HepG2 (cell line): ENCODE results near the gene COA3. TPM values are rescaled to one million over a fixed set of nuclear protein-coding genes. Genes with fewer than 3 reads are reported as not detected.

Experiments used
- ASH2L ChIP-seq: fragments of 300-600, 200-600 bp; sonication (generic); IDR thresholded peaks from 2 replicates; pipeline ENCODE4 v1.7.0; 2017; ENCODE audit warnings: low read depth, mild to moderate bottlenecking, moderate library complexity, mixed read lengths, low read length; ENCODE audit not compliant: insufficient read length
- CCAR2 ChIP-seq: fragments of 200-400 bp; formaldehyde crosslinking; optimal IDR thresholded peaks from 2 replicates; pipeline ENCODE3; 2018; ENCODE audit warnings: low read depth, mild to moderate bottlenecking, low read length, moderate library complexity
- EEA1 ChIP-seq: sonication (generic); formaldehyde crosslinking; IDR thresholded peaks from 2 replicates; pipeline ENCODE4 v1.5.1; 2020; ENCODE audit warnings: mild to moderate bottlenecking, missing genetic modification reagents, borderline replicate concordance
- KDM1A ChIP-seq: IDR thresholded peaks from 2 replicates; pipeline ENCODE4 v1.6.1; 2016; ENCODE audit warnings: missing compliant biosample characterization
- KLF13 ChIP-seq: sonication (generic); formaldehyde crosslinking; IDR thresholded peaks from 2 replicates; pipeline ENCODE4 v1.4.0; 2020; ENCODE audit warnings: mild to moderate bottlenecking, missing genetic modification reagents
- MEIS2 ChIP-seq: sonication (generic); formaldehyde crosslinking; IDR thresholded peaks from 2 replicates; pipeline ENCODE4 v1.9.0; 2021; ENCODE audit warnings: mild to moderate bottlenecking, missing genetic modification reagents
- NFE2 ChIP-seq: sonication (generic); formaldehyde crosslinking; IDR thresholded peaks from 2 replicates; pipeline ENCODE4 v1.4.0; 2020; ENCODE audit warnings: missing genetic modification reagents
- SMC3 ChIP-seq: IDR thresholded peaks from 2 replicates; pipeline ENCODE4 v1.6.1; 2011; ENCODE audit warnings: low read length, improper control_type of control experiment
- ZFYVE20 ChIP-seq: sonication (generic); formaldehyde crosslinking; IDR thresholded peaks from 2 replicates; pipeline ENCODE4 v1.8.0; 2023; ENCODE audit warnings: low read depth, mild to moderate bottlenecking, moderate library complexity, missing genetic modification reagents, borderline replicate concordance
- ZNF382 ChIP-seq: sonication (generic); formaldehyde crosslinking; IDR thresholded peaks from 2 replicates; pipeline ENCODE4 v1.5.0; 2020; ENCODE audit warnings: missing genetic modification reagents, mild to moderate bottlenecking, borderline replicate concordance
- ZNF557 ChIP-seq: sonication (generic); formaldehyde crosslinking; IDR thresholded peaks from 2 replicates; pipeline ENCODE4 v1.4.0; 2020; ENCODE audit warnings: missing genetic modification reagents
- ZNF672 ChIP-seq: sonication (generic); formaldehyde crosslinking; IDR thresholded peaks from 2 replicates; pipeline ENCODE4 v1.8.1; 2022; ENCODE audit warnings: missing genetic modification reagents
- ZNF75D ChIP-seq: sonication (generic); formaldehyde crosslinking; IDR thresholded peaks from 2 replicates; pipeline ENCODE4 v1.8.1; 2023; ENCODE audit warnings: missing genetic modification reagents, mild to moderate bottlenecking, borderline replicate concordance
- ZSCAN31 ChIP-seq: sonication (generic); formaldehyde crosslinking; IDR thresholded peaks from 2 replicates; pipeline ENCODE4 v1.5.0; 2020; ENCODE audit warnings: low read depth, mild to moderate bottlenecking, missing genetic modification reagents
- polyA plus RNA-seq, 8 experiments: library from polyadenylated mRNA; depleted of rRNA in 3 of 8; stranded (reverse) in 7 of 8; unstranded in 1 of 8; fragments of >200 nt; fragmentation: Illumina TruSeq in 4 of 8; extraction: Trizol in 4 of 8; gene quantifications; 2 replicates each; pipeline versions ENCODE4 v1.2.1 to v1.2.3, GENCODE V29; 2011 to 2016; ENCODE audit warnings: low read depth in 4 of 8, missing spikeins in 1 of 8, mixed read lengths in 1 of 8; ENCODE audit not compliant: insufficient read depth in 1 of 8
- total RNA-seq, 5 experiments: library from RNA; depleted of rRNA; stranded (reverse); fragments of >200 nt; fragmentation: Illumina TruSeq; extraction: Trizol; gene quantifications; 2 replicates each; pipeline ENCODE4 v1.2.3, GENCODE V29; 2016; ENCODE audit warnings: low read depth in 1 of 5
- TF ChIP-seq, protein P1 (sequence below): sonication (generic); formaldehyde crosslinking; IDR thresholded peaks from 2 replicates; pipeline ENCODE4 v1.4.0; 2020; ENCODE audit warnings: mild to moderate bottlenecking, missing genetic modification reagents
- TF ChIP-seq, protein P2 (sequence below): IDR thresholded peaks from 2 replicates; pipeline ENCODE4 v1.6.1; 2016; ENCODE audit warnings: low read depth, control low read depth
- TF ChIP-seq, protein P3 (sequence below): IDR thresholded peaks from 2 replicates; pipeline ENCODE4 v1.6.1; 2016; ENCODE audit warnings: low read depth, borderline replicate concordance
- TF ChIP-seq, protein P4 (sequence below): sonication (generic); formaldehyde crosslinking; IDR thresholded peaks from 2 replicates; pipeline ENCODE4 v1.4.0; 2020; ENCODE audit warnings: mild to moderate bottlenecking, missing genetic modification reagents, borderline replicate concordance
- TF ChIP-seq, protein P5 (sequence below): sonication (generic); formaldehyde crosslinking; IDR thresholded peaks from 2 replicates; pipeline ENCODE4 v1.8.1; 2023; ENCODE audit warnings: mild to moderate bottlenecking, moderate library complexity, missing genetic modification reagents

The COA3 gene
- total and polyA plus RNA-seq, 2 of the 13 experiments (the other 11 are each of a cell fraction or from before 2014, with no cell fraction given), result 133 to 202 TPM

DNA sequence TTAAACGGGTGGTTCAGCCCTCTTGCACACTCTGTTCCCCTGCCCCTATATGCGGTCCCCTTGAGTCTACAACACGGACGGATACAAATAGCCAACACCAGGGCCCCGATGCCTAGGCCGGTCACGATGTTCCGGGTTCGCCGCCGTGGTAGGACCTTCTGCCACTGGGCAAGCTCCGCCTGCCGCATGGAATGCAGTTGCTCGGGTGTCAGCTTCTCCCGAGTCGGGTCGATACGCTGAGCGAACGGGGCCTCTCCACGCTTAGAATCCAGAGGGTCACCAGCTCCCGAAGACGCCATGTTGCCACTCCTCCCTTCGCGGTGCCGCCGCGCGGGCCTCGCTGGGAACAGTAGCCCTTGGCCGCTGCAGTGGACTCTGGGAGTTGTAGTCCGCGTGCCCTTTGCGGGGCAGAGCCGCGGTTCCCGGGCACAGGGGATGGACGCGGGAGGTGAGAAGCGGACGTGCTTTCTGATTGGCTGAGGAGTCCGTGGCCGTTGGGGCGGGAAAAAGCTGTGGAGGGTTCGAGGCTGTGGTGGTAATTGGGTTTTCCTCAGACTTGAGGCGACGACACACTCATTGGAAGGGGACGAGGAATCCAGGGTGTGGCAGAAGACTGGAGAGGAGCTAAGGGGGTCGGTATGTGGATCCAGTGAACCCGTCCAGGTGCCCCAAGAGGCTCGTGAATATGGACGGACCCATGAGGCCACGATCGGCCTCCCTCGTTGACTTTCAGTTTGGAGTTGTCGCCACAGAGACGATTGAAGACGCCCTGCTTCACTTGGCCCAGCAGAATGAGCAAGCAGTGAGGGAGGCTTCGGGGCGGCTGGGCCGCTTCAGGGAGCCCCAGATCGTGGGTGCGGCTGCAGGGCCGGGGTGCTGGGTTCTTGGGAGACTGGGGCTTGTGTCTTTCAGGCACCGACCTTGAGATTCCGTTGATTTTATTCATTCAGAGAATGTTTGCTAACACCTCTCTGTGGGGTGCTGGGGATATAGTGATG lies at the start of gene COA3, which contains the start of gene CNTD1 (continued):
- TF ChIP-seq, protein P1, sequence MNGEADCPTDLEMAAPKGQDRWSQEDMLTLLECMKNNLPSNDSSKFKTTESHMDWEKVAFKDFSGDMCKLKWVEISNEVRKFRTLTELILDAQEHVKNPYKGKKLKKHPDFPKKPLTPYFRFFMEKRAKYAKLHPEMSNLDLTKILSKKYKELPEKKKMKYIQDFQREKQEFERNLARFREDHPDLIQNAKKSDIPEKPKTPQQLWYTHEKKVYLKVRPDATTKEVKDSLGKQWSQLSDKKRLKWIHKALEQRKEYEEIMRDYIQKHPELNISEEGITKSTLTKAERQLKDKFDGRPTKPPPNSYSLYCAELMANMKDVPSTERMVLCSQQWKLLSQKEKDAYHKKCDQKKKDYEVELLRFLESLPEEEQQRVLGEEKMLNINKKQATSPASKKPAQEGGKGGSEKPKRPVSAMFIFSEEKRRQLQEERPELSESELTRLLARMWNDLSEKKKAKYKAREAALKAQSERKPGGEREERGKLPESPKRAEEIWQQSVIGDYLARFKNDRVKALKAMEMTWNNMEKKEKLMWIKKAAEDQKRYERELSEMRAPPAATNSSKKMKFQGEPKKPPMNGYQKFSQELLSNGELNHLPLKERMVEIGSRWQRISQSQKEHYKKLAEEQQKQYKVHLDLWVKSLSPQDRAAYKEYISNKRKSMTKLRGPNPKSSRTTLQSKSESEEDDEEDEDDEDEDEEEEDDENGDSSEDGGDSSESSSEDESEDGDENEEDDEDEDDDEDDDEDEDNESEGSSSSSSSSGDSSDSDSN, result peak; percentile 87
- TF ChIP-seq KDM1A (peak; percentile 46), EEA1 (CRISPR knock-in tag) (no peak), CCAR2 (peak; percentile 47), ZFYVE20 (no peak; the same call in 1 of the 2 replicates), ZNF557 (CRISPR knock-in tag) (no peak; the same call in 1 of the 2 replicates), KLF13 (CRISPR knock-in tag) (peak; percentile 74; the same call in 1 of the 2 replicates), SMC3 (no peak), ZNF75D (no peak), MEIS2 (CRISPR knock-in tag) (peak; percentile 84), ZNF382 (no peak), ZSCAN31 (CRISPR knock-in tag) (peak; percentile 97), ZNF672 (CRISPR knock-in tag) (no peak; the same call in 1 of the 2 replicates), NFE2 (no peak), ASH2L (peak; percentile 86)
- TF ChIP-seq, protein P2, sequence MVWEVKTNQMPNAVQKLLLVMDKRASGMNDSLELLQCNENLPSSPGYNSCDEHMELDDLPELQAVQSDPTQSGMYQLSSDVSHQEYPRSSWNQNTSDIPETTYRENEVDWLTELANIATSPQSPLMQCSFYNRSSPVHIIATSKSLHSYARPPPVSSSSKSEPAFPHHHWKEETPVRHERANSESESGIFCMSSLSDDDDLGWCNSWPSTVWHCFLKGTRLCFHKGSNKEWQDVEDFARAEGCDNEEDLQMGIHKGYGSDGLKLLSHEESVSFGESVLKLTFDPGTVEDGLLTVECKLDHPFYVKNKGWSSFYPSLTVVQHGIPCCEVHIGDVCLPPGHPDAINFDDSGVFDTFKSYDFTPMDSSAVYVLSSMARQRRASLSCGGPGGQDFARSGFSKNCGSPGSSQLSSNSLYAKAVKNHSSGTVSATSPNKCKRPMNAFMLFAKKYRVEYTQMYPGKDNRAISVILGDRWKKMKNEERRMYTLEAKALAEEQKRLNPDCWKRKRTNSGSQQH (CRISPR knock-in tag), result peak; percentile 85
- TF ChIP-seq, protein P3, sequence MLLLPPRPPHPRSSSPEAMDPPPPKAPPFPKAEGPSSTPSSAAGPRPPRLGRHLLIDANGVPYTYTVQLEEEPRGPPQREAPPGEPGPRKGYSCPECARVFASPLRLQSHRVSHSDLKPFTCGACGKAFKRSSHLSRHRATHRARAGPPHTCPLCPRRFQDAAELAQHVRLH (CRISPR knock-in tag), result peak; percentile 80; the same call in 1 of the 2 replicates
- TF ChIP-seq, protein P4, sequence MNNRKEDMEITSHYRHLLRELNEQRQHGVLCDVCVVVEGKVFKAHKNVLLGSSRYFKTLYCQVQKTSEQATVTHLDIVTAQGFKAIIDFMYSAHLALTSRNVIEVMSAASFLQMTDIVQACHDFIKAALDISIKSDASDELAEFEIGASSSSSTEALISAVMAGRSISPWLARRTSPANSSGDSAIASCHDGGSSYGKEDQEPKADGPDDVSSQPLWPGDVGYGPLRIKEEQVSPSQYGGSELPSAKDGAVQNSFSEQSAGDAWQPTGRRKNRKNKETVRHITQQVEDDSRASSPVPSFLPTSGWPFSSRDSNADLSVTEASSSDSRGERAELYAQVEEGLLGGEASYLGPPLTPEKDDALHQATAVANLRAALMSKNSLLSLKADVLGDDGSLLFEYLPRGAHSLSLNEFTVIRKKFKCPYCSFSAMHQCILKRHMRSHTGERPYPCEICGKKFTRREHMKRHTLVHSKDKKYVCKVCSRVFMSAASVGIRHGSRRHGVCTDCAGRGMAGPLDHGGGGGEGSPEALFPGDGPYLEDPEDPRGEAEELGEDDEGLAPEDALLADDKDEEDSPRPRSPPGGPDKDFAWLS (CRISPR knock-in tag), result no peak
- TF ChIP-seq, protein P5, sequence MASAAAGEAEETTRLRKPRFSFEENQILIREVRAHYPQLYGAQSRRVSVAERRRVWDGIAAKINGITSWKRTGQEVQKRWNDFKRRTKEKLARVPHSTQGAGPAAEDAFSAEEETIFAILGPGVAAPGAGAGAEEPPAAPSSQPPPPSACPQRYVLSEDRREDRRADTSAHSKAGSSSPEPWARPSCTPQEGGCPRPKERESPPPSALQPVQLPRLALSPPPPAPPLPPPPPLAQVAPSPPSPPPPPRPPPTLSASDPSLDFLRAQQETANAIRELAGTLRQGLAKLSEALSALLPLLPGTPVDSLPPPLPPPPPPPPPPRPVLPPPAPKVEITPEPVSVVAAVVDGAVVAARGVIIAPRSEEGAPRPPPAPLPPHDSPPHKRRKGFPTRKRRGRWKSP (CRISPR knock-in tag), result peak; percentile 91
